ENCODE data around the gene DHX9. TPM values are rescaled to one million over a fixed set of nuclear protein-coding genes. Genes with fewer than 3 reads are reported as not detected.

The DHX9 gene
- total RNA-seq, 2 donors from 2014 or later, result 44.7 to 55.5 TPM

DNA sequence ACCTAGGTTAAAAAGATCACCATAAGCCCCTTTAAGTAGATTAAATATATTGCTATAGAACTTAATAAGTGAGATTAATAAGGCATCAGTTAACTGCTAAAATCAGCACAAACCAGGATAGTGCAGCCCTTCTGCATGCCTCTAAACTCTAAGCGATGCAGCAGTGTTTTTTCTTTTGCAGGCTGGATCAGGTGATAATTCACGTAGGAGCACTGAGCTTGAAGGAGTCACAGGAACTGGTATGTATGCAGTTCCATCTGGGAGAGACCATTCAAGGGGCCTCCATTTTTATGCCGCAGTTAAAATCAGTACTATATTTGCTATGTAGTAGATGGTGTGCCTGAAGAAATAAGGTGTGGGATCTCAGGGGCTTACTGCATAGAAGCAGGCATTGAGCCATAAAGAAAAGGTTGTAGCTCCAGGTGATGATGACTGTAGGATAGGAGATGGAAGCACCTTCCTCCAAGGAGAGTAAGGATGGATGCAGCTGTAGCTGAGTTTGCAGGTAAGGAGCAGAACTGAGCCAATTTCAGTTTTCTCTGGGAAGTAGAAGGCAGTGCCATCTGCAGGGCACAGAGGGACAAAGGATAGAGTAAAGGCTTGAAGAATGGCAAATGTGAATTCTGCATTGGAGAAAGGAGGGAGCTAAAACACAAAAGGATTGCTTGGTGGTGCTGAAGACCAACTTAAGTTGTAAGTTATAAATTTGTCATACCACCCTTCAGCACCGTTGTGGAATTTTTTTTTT lies 27.0 kb upstream of the DHX9 start:
- H3K4me1 ChIP-seq, result no peaks in the 10 kb centered on the region
- no peak overlapping the region for H3K27ac ChIP-seq
- no peak for TF ChIP-seq CTCF (IDR thresholded peaks at IDR 0.05)
- H3K4me3 ChIP-seq, result no peak overlapping the region
- no peaks in the 10 kb centered on the region for H3K27me3 ChIP-seq
- peaks cover 13% of the 10 kb centered on the region for H3K36me3 ChIP-seq
- no peak for DNase-seq (ENCODE audit: low spot score)
- no peaks in the 10 kb centered on the region for H3K9me3 ChIP-seq

DNA sequence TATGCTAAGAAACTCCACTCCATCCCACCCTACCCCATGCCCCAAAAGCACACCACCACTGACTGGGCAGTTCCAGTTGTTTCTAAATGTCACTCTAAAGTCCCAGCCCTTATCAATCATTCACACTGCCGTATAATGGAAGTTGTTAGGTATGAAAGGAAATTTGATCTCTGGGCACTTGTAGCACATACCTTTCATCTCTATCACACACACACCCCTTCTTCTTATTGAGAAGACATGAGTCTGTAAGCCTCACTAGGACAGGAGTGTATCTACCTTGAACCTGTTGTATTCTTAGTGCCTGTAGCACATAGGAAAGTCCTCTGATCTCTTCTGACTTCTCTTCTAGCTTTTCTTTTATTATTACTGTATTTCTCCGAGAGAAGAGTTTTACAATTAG lies 22.3 kb upstream of the DHX9 start:
- TF ChIP-seq CTCF (IDR thresholded peaks at IDR 0.05), result no peak
- Histone ChIP-seq H3K36me3 (peaks cover 30% of the 10 kb centered on the region), H3K27me3 (no peaks in the 10 kb centered on the region), H3K9me3 (no peaks in the 10 kb centered on the region), H3K4me1 (no peaks in the 10 kb centered on the region), H3K27ac (no peak overlapping the region), H3K4me3 (no peak overlapping the region)
- no peak for DNase-seq (ENCODE audit: low spot score)

GRCh38 chr1:182817802-182818201 lies 21.3 kb upstream of the DHX9 start:
- no peaks in the 10 kb centered on the region for H3K9me3 ChIP-seq
- DNase-seq (ENCODE audit: low spot score), result no peak
- no peaks in the 10 kb centered on the region for H3K27me3 ChIP-seq
- H3K4me3 ChIP-seq, result no peak overlapping the region
- peaks cover 30% of the 10 kb centered on the region for H3K36me3 ChIP-seq
- no peak for TF ChIP-seq CTCF (IDR thresholded peaks at IDR 0.05)
- H3K27ac ChIP-seq, result no peak overlapping the region
- no peaks in the 10 kb centered on the region for H3K4me1 ChIP-seq

DNA sequence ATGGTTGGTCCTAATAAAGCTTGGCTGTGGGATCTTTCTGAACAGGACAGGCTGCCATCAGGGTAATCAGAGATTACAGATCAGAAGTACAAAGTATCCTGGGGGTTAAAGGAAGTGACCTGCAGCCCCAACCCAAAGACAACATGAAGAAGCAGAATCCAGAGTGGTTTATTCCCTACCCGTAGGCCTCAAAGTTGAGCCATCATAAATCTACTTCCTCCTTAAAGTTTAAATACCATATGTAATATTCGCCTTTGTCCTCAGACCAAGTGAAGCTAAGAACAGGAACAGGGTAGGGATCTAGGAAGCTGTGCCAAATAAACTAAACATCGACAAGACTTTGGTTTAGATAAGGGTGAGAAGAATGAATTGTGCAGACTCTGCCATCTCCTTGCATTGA lies 15.9 kb upstream of the DHX9 start:
- H3K4me1 ChIP-seq, result no peaks in the 10 kb centered on the region
- H3K9me3 ChIP-seq, result no peaks in the 10 kb centered on the region
- no peak for TF ChIP-seq CTCF (IDR thresholded peaks at IDR 0.05)
- H3K4me3 ChIP-seq, result no peak overlapping the region
- no peaks in the 10 kb centered on the region for H3K27me3 ChIP-seq
- DNase-seq (ENCODE audit: low spot score), result no peak
- no peak overlapping the region for H3K27ac ChIP-seq
- peaks cover 7% of the 10 kb centered on the region for H3K36me3 ChIP-seq

DNA sequence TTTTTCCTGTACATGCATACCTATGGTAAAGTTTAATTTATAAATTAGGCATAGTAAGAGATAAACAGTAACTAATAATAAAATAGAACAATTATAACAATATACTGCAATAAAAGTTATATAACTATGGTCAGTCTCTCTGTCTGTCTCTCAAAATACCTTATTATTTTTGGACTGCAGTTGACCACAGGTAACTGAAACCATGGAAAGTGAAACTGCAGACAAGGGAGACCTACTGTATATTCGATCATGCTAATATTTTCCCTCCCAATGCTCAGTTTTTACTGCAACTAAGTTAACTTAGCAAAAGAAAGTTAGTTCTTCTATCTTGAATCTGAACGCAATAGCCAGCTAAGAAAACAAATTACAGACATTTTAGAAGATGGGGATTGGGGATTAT lies 12.3 kb upstream of the DHX9 start:
- Histone ChIP-seq H3K9me3 (no peaks in the 10 kb centered on the region), H3K27me3 (no peaks in the 10 kb centered on the region), H3K4me3 (no peak overlapping the region), H3K36me3 (no peaks in the 10 kb centered on the region), H3K27ac (no peak overlapping the region), H3K4me1 (no peaks in the 10 kb centered on the region)
- TF ChIP-seq CTCF (IDR thresholded peaks at IDR 0.05), result no peak
- DNase-seq (ENCODE audit: low spot score), result no peak

Data from right atrium auricular region (tissue), 2 donors.